Trophoblast cell (in vitro differentiated cells and primary cell): ENCODE data around the gene ARV1.
A peak's percentile ranks its signal among the peaks of the same experiment; 100 is the strongest.
"Not testable (repeated sequence)": the region's sequence is repeated elsewhere in the genome, so short reads cannot be mapped to it uniquely, and the experiment has no call there.

Experiments used
- DNase-seq, 2 donors: peaks; one replicate each; pipeline ENCODE4 v3.0.0-alpha.2; 2016
- H2AFZ ChIP-seq: 2 replicates; pipeline ENCODE4 v1.6.1; 2013; ENCODE audit warnings: low read length, moderate library complexity, mild to moderate bottlenecking; ENCODE audit not compliant: insufficient read depth, poor library complexity
- H2AK5ac ChIP-seq: 2 replicates; pipeline ENCODE4 v1.6.1; 2013; ENCODE audit warnings: mild to moderate bottlenecking, low read length
- H2BK120ac ChIP-seq: 2 replicates; pipeline ENCODE4 v1.6.1; 2013; ENCODE audit warnings: low read length, mild to moderate bottlenecking, moderate library complexity; ENCODE audit not compliant: insufficient read depth, poor library complexity
- H2BK12ac ChIP-seq: 2 replicates; pipeline ENCODE4 v1.6.1; 2013; ENCODE audit warnings: mild to moderate bottlenecking, low read length, moderate library complexity
- H2BK5ac ChIP-seq: 2 replicates; pipeline ENCODE4 v1.6.1; 2013; ENCODE audit warnings: low read length, low read depth, moderate library complexity, mild to moderate bottlenecking; ENCODE audit not compliant: poor library complexity
- H3K14ac ChIP-seq: 2 replicates; pipeline ENCODE4 v1.6.1; 2013; ENCODE audit warnings: mild to moderate bottlenecking, low read length
- H3K18ac ChIP-seq: 2 replicates; pipeline ENCODE4 v1.6.1; 2013; ENCODE audit warnings: mild to moderate bottlenecking, low read length
- H3K23ac ChIP-seq: 2 replicates; pipeline ENCODE4 v1.6.1; 2013; ENCODE audit warnings: low read length
- H3K27ac ChIP-seq: 2 replicates; pipeline ENCODE4 v1.5.1; 2013; ENCODE audit warnings: low read depth, mild to moderate bottlenecking, inconsistent platforms, low read length, moderate library complexity
- H3K27me3 ChIP-seq: 2 replicates; pipeline ENCODE4 v1.6.1; 2013; ENCODE audit warnings: inconsistent platforms, mild to moderate bottlenecking, low read length, moderate library complexity; ENCODE audit not compliant: insufficient read depth
- H3K36me3 ChIP-seq, 2 experiments: 1 replicate in 1 of 2; 2 replicates in 1 of 2; pipeline ENCODE4 v1.6.1; 2013; ENCODE audit warnings: low read length in 2 of 2, mild to moderate bottlenecking in 2 of 2, moderate library complexity in 1 of 2; ENCODE audit not compliant: insufficient read depth in 2 of 2, control insufficient read depth in 1 of 2
- H3K4ac ChIP-seq: 2 replicates; pipeline ENCODE4 v1.6.1; 2013; ENCODE audit warnings: low read depth, mild to moderate bottlenecking, low read length, moderate library complexity
- H3K4me1 ChIP-seq, 2 experiments: 1 replicate in 1 of 2; 2 replicates in 1 of 2; pipeline ENCODE4 v1.6.1; 2013; ENCODE audit warnings: low read length in 2 of 2, mild to moderate bottlenecking in 2 of 2, moderate library complexity in 1 of 2; ENCODE audit not compliant: insufficient read depth in 2 of 2, control insufficient read depth in 1 of 2
- H3K4me2 ChIP-seq: 2 replicates; pipeline ENCODE4 v1.6.1; 2013; ENCODE audit warnings: inconsistent platforms, mild to moderate bottlenecking, low read length, moderate library complexity
- H3K4me3 ChIP-seq: 2 replicates; pipeline ENCODE4 v1.5.1; 2013; ENCODE audit warnings: mild to moderate bottlenecking, low read depth, low read length, inconsistent platforms
- H3K79me1 ChIP-seq: one replicate; pipeline ENCODE4 v1.6.1; 2013; ENCODE audit warnings: low read length
- H3K79me2 ChIP-seq: 2 replicates; pipeline ENCODE4 v1.6.1; 2013; ENCODE audit warnings: low read length, mild to moderate bottlenecking; ENCODE audit not compliant: control insufficient read depth, insufficient read depth, poor library complexity
- H3K9ac ChIP-seq: 2 replicates; pipeline ENCODE4 v1.6.1; 2013; ENCODE audit warnings: mild to moderate bottlenecking, low read length
- H3K9me3 ChIP-seq: 2 replicates; pipeline ENCODE4 v1.6.1; 2013; ENCODE audit warnings: low read depth, mild to moderate bottlenecking, control low read depth, inconsistent platforms, low read length; ENCODE audit not compliant: insufficient read depth
- H4K12ac ChIP-seq: 2 replicates; pipeline ENCODE4 v1.6.1; 2013; ENCODE audit warnings: low read depth, mild to moderate bottlenecking, low read length, moderate library complexity
- H4K8ac ChIP-seq: 2 replicates; pipeline ENCODE4 v1.6.1; 2013; ENCODE audit warnings: low read depth, mild to moderate bottlenecking, low read length, moderate library complexity
- H4K91ac ChIP-seq: one replicate; pipeline ENCODE4 v1.6.1; 2013; ENCODE audit warnings: low read depth, mild to moderate bottlenecking, low read length, moderate library complexity
- WGBS: extraction: QIAGEN DNeasy Blood & Tissue Kit; methylation state at CpG from one replicate; pipeline ENCODE4 v1.1.7; 2013; ENCODE audit warnings: missing lambda C conversion rate; ENCODE audit not compliant: insufficient read length, insufficient coverage; ENCODE audit errors: extremely low coverage; 5-methylcytosine and 5-hydroxymethylcytosine counted together

ARV1 gene

GRCh38 chr1:231045286-231045685, 66.4 kb downstream of the ARV1 start:
- H4K12ac ChIP-seq = no peak overlapping the region
- H3K79me2 ChIP-seq = no peaks in the 10 kb centered on the region
- no peak overlapping the region for H3K4me3 ChIP-seq
- no peak overlapping the region for H2BK12ac ChIP-seq
- H3K79me1 ChIP-seq = peaks cover 8% of the 10 kb centered on the region
- H2BK120ac ChIP-seq = no peak overlapping the region
- no peak for DNase-seq
- no peak overlapping the region for H3K18ac ChIP-seq
- no peak overlapping the region for H4K91ac ChIP-seq
- H3K9me3 ChIP-seq = no peaks in the 10 kb centered on the region
- no peak overlapping the region for H2BK5ac ChIP-seq
- H3K27ac ChIP-seq = no peak overlapping the region
- H3K9ac ChIP-seq = no peak overlapping the region
- H3K27me3 ChIP-seq = no peaks in the 10 kb centered on the region
- H2AK5ac ChIP-seq = no peak overlapping the region
- no peak overlapping the region for H3K23ac ChIP-seq
- H3K4me1 ChIP-seq = peaks cover 4 to 8% of the 10 kb centered on the region in 2 experiments
- no peak overlapping the region for H3K4ac ChIP-seq
- no peak overlapping the region for H3K14ac ChIP-seq
- H2AFZ ChIP-seq = no peak overlapping the region
- H3K36me3 ChIP-seq = no peaks in the 10 kb centered on the region
- no peak overlapping the region for H4K8ac ChIP-seq
- no peak overlapping the region for H3K4me2 ChIP-seq

GRCh38 chr1:231045921-231046729, 67.2 kb downstream of the ARV1 start:
- H4K91ac ChIP-seq, H2AK5ac ChIP-seq, H2AFZ ChIP-seq, H3K4me1 ChIP-seq, H3K4me3 ChIP-seq, H3K9ac ChIP-seq, H3K4ac ChIP-seq, H3K27me3 ChIP-seq, H2BK5ac ChIP-seq, H2BK120ac ChIP-seq, H3K18ac ChIP-seq, H3K4me2 ChIP-seq, H3K23ac ChIP-seq, H3K9me3 ChIP-seq, H3K36me3 ChIP-seq, H3K79me2 ChIP-seq, H3K27ac ChIP-seq, H4K12ac ChIP-seq, H3K14ac ChIP-seq, H2BK12ac ChIP-seq, H4K8ac ChIP-seq, H3K79me1 ChIP-seq: not testable (repeated sequence)
- peak in 1 of 2 donors; percentile 11 for DNase-seq
- no CpG with 5 or more reads among the region's 10 CpGs for WGBS

DNA sequence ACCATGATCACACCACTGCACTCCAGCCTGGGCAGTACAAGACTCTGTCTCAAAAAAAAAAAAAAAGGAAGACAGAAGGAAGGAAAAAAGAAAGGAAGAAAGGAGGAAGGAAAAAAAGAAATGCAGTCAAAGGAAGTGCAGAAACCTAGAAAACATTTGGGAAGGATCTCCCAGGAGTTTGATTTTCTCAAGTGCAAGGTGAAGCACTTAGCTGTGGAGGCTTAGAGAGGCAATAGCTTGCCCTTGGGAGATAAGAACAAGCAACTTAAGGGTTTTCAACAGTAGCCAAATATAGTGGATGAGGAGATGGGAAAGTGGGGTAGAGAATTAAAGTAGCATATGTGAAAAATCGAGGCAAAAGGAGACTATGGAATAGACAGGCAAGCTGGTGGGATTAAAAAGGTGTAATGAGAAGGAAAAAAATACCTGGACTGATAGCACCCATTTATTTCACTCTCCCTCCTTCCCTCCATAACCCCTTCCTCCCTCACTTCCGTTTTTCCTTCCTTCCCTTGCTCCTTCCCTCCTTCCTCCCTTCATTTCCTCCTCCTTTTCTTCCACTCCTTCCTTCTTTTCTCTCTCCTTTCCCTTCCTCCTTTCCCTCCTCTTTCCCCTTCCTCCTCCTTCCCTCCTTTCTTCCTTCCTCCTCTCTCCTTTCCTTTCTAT, 68.0 kb downstream of the ARV1 start:
- 93% methylated on average over 1 of the region's 2 CpGs for WGBS
- Histone ChIP-seq H2AFZ (no peak overlapping the region), H2BK5ac (no peak overlapping the region), H3K36me3 (no peaks in the 10 kb centered on the region), H3K4me2 (no peak overlapping the region), H3K4me1 (peaks cover 0 to 2% of the 10 kb centered on the region in 2 experiments), H4K91ac (no peak overlapping the region), H3K9me3 (no peaks in the 10 kb centered on the region), H3K9ac (no peak overlapping the region), H2AK5ac (no peak overlapping the region), H3K4me3 (no peak overlapping the region), H2BK120ac (no peak overlapping the region), H3K27me3 (no peaks in the 10 kb centered on the region), H4K8ac (no peak overlapping the region), H3K23ac (no peak overlapping the region), H3K14ac (no peak overlapping the region), H3K79me2 (no peaks in the 10 kb centered on the region), H4K12ac (no peak overlapping the region), H3K27ac (no peak overlapping the region), H3K4ac (no peak overlapping the region), H3K18ac (no peak overlapping the region), H2BK12ac (no peak overlapping the region), H3K79me1 (no peaks in the 10 kb centered on the region)
- DNase-seq = no peak

- H3K9ac ChIP-seq, H3K18ac ChIP-seq, H3K23ac ChIP-seq, H3K9me3 ChIP-seq, H3K79me1 ChIP-seq, H3K36me3 ChIP-seq, H3K4me2 ChIP-seq, H3K79me2 ChIP-seq, H4K91ac ChIP-seq, H2BK12ac ChIP-seq, H3K4ac ChIP-seq, H2AK5ac ChIP-seq, H3K27ac ChIP-seq, H2AFZ ChIP-seq, H3K4me3 ChIP-seq, H2BK5ac ChIP-seq, H3K27me3 ChIP-seq, H4K8ac ChIP-seq, H3K14ac ChIP-seq, DNase-seq, H2BK120ac ChIP-seq, H3K4me1 ChIP-seq, H4K12ac ChIP-seq: not testable (repeated sequence)
These were observed 68.6 kb downstream of the ARV1 start for GRCh38 chr1:231047529-231047928.
